Stomach (tissue), 9 donors: ENCODE measurements around the gene RAB9A. TPM values are rescaled to one million over a fixed set of nuclear protein-coding genes. Genes with fewer than 3 reads are reported as not detected.

Experiments
- DNase-seq, 2 donors: peaks; one replicate each; pipeline versions ENCODE4 v3.0.0 to v3.0.0-alpha.2; 2013 to 2019
- H3K27ac ChIP-seq, 5 donors: fragments of 200-600 bp in 4 of 5; sonication (generic) in 4 of 5; one replicate each; pipeline ENCODE4 v1.5.1; 2013 to 2019; ENCODE audit warnings: mild to moderate bottlenecking in 1 of 5, moderate library complexity in 1 of 5
- H3K27me3 ChIP-seq, 3 donors: fragments of 200-600 bp; sonication (generic); one replicate each; pipeline ENCODE4 v1.5.1; 2017 to 2019; ENCODE audit warnings: mixed run types in 1 of 3
- H3K36me3 ChIP-seq, 4 donors: fragments of 200-600 bp; sonication (generic); 1 replicate in 3 of 4; 2 replicates in 1 of 4; pipeline ENCODE4 v1.5.1; 2016 to 2019
- H3K4me1 ChIP-seq, 4 donors: fragments of 200-600 bp; sonication (generic); one replicate each; pipeline ENCODE4 v1.5.1; 2016 to 2019
- H3K4me3 ChIP-seq, 4 donors: fragments of 200-600 bp; sonication (generic) in 3 of 4; one replicate each; pipeline ENCODE4 v1.5.1; 2016 to 2019; ENCODE audit warnings: mild to moderate bottlenecking in 1 of 4
- H3K9me3 ChIP-seq, 4 donors: fragments of 200-600 bp; sonication (generic); one replicate each; pipeline ENCODE4 v1.5.1; 2016 to 2019
- EP300 ChIP-seq: sonication (generic); formaldehyde crosslinking; IDR thresholded peaks from one replicate; pipeline ENCODE4 v1.6.1; 2017; ENCODE audit warnings: antibody characterized with exemption
- POLR2A ChIP-seq, 4 donors: fragments of 450-650 bp; IDR thresholded peaks; one replicate each; pipeline ENCODE4 v1.6.1; 2016; ENCODE audit warnings: antibody characterized with exemption in 4 of 4, control low read depth in 2 of 4, mild to moderate bottlenecking in 1 of 4, moderate library complexity in 1 of 4
- POLR2AphosphoS5 ChIP-seq, 3 donors: sonication (generic); formaldehyde crosslinking; IDR thresholded peaks; one replicate each; pipeline ENCODE4 v1.6.1; 2016; ENCODE audit warnings: antibody characterized with exemption in 3 of 3
- WGBS, 5 donors: extraction: QIAGEN DNeasy Blood & Tissue Kit in 3 of 5; methylation state at CpG; one replicate each; pipeline versions ENCODE4 v1.1.5 to v1.1.7; 2013 to 2018; 5-methylcytosine and 5-hydroxymethylcytosine counted together
- intact Hi-C: fragments of 100-400 bp; cut with DNase I; formaldehyde crosslinking; loops from one replicate; pipeline ENCODE4 v1.15.1; 2023; ENCODE audit warnings: low total_unique reads
- polyA plus RNA-seq, 3 donors: library from polyadenylated mRNA; stranded (reverse); fragments of 200-250 nt; gene quantifications; one replicate each; pipeline ENCODE4 v1.2.3, GENCODE V29; 2013
- total RNA-seq, 5 donors: library from RNA; depleted of rRNA; stranded (reverse); fragments of >200 nt; gene quantifications; one replicate each; pipeline versions ENCODE4 v1.1.0 to v1.2.3, GENCODE V29; 2014 to 2016
- TF ChIP-seq, protein P1 (sequence below), 7 experiments: fragments of 450-650 bp in 4 of 7; fragments of 200-600 bp in 3 of 7; sonication (generic) in 3 of 7; IDR thresholded peaks; one replicate each; pipeline ENCODE4 v1.5.1; 2016 to 2019; ENCODE audit warnings: antibody characterized with exemption in 7 of 7, control low read depth in 2 of 7, mild to moderate bottlenecking in 1 of 7
- donor health status: healthy with polysubstance abuse.
- donor health status: Bipolar disorder and iron deficiency.
- donor health status: healthy.

Gene RAB9A
- total and polyA plus RNA-seq, 8 donors = 2.6 to 55.1 (median 12.9) TPM

DNA sequence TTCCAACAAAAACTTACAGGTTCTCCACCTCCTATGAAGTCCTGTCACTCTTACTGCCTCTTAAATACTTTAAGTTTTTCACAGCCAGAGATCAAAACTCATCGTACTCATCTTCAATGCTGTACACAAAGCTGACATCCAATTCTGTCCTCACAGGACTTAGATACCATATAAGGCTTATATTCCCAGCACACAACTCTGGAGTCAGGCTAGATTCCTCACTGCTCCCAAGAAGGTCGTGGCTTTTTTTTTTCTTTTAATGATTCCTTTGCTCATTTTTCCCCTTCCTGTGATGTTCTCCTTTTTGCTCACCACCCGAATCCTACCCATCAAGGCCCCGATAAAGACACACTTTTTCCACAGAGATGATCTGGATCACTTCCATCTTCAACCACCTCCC is 44.6 kb downstream of the RAB9A start:
- peak overlapping the region in 4 of 5 donors; percentile 90 to 95 (median 92) for H3K27ac ChIP-seq
- H3K36me3 ChIP-seq = peaks cover 0 to 7% (median 0%) of the 10 kb centered on the region in 4 donors
- peak overlapping the region; percentile 57 to 81 (median 70) for H3K4me3 ChIP-seq
- peaks cover 5 to 61% (median 28%) of the 10 kb centered on the region in 4 donors for H3K4me1 ChIP-seq
- intact Hi-C loops = no loop called here
- H3K27me3 ChIP-seq = peaks cover 0 to 10% (median 0%) of the 10 kb centered on the region in 3 donors
- DNase-seq = peak in 1 of 2 donors; percentile 16
- TF ChIP-seq EP300 (no peak), POLR2A (IDR thresholded peaks at IDR 0.05) (no peak), POLR2AphosphoS5 (IDR thresholded peaks at IDR 0.05) (no peak)
- TF ChIP-seq, protein P1, sequence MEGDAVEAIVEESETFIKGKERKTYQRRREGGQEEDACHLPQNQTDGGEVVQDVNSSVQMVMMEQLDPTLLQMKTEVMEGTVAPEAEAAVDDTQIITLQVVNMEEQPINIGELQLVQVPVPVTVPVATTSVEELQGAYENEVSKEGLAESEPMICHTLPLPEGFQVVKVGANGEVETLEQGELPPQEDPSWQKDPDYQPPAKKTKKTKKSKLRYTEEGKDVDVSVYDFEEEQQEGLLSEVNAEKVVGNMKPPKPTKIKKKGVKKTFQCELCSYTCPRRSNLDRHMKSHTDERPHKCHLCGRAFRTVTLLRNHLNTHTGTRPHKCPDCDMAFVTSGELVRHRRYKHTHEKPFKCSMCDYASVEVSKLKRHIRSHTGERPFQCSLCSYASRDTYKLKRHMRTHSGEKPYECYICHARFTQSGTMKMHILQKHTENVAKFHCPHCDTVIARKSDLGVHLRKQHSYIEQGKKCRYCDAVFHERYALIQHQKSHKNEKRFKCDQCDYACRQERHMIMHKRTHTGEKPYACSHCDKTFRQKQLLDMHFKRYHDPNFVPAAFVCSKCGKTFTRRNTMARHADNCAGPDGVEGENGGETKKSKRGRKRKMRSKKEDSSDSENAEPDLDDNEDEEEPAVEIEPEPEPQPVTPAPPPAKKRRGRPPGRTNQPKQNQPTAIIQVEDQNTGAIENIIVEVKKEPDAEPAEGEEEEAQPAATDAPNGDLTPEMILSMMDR (IDR thresholded peaks at IDR 0.05) = no peak
- WGBS, 5 donors = 15 to 47% (median 32%) methylated on average over 4 of the region's 4 CpGs
- H3K9me3 ChIP-seq = no peaks in the 10 kb centered on the region

DNA sequence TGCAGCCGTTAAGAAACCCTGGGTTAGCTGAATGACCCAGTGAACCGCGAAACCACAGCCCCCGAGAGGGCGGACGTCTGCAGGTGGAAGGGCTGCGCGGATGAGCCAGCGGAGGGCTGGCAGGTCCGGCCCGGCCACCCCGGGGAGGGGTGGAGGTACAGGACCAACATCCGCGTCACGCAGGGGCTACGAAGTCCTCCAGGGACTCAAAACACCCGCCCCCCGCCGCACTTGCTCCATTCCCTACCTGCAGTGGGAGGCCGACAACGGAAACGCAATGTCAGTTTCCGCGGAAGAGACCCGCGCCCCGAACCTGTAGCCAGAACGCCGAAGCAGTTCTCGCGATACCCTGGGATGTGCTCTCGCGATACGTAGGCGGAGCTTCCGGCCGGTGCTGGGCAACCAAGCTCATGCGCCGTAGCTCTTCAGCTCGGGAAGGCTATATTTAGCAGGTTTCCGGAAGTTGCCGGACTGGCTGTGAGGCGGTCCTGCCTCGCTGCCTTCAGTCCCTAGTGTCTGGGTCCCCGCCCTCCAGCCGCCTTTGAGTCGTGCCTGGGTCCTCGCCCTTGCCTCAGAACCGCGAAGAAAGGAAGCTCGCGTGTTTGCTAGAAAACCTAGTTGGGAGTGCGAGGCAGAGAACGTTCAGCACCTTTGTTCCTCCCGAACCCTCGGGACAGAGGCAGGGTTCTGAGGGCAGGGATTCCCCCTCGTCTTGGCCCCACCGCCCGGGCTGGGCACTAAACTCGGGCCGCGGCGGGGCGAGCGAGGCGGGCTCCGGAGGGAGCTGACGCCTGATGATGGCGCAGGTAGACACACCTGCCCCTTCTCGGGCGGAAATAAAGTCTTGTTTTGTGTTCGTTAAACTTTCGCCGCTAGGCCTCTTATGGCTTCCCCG is 45.6 kb downstream of the RAB9A start, which contains the start of the genes OFD1 and TRAPPC2:
Gene OFD1, plus strand, starts transcription at position 471 of the 895 bp plus-strand sequence. Its CDS starts 324 bp downstream, at position 795.
Gene TRAPPC2, minus strand, starts transcription at position 343 of the 895 bp plus-strand sequence. CDS start 14,657 bp downstream, outside the sequence.
- peak; percentile 95 to 98 for DNase-seq
- TF ChIP-seq EP300 = no peak
- TF ChIP-seq, protein P1 (IDR thresholded peaks at IDR 0.05) = no peak
- TF ChIP-seq POLR2A (IDR thresholded peaks at IDR 0.05) = peak in 2 of 4 donors; percentile 82 to 97
- TF ChIP-seq POLR2AphosphoS5 (IDR thresholded peaks at IDR 0.05) = peak; percentile 94 to 98 (median 98)
- Histone ChIP-seq H3K9me3 (no peaks in the 10 kb centered on the region), H3K27ac (peak within 1 kb of the TSS; percentile 85 to 95 (median 91)), H3K4me1 (peaks cover 5 to 61% (median 28%) of the 10 kb centered on the region in 4 donors), H3K36me3 (peaks cover 0 to 10% (median under 1%) of the 10 kb centered on the region in 4 donors), H3K4me3 (peak within 1 kb of the TSS; percentile 57 to 81 (median 70)), H3K27me3 (peaks cover 0 to 10% (median 0%) of the 10 kb centered on the region in 3 donors)
- intact Hi-C loops = no loop called here
- WGBS, 5 donors = 0 to 2% (median 1%) methylated on average over 9 to 75 of the region's 75 CpGs

DNA sequence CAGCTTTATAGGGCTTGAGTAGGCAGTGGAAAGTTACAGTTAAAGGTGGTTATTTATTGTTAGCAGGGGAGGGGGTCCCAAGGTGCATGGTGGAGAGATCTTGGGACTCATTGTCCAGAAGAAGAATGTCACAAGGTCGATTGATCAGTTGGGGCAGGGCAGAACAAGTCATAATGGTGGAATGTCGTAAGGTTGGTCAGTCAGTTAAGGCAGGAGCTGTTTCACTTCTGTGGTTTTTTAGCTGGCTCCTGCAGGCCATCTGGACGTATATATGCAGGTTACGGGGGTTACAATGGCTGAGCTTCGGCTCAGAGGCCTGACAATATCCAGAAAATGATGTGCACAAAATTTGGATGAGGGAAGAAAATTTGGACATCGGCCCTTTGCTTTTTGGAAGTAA is 52.8 kb downstream of the RAB9A start:
- H3K27ac ChIP-seq = peak overlapping the region in 2 of 5 donors; percentile 5 to 83
- peaks cover 0 to 50% (median 29%) of the 10 kb centered on the region in 4 donors for H3K36me3 ChIP-seq
- no peaks in the 10 kb centered on the region for H3K27me3 ChIP-seq
- intact Hi-C loops = no loop called here
- no peaks in the 10 kb centered on the region for H3K9me3 ChIP-seq
- H3K4me3 ChIP-seq = no peak overlapping the region
- no peak for DNase-seq
- 69 to 81% (median 77%) methylated on average over 6 of the region's 6 CpGs for WGBS, 5 donors
- TF ChIP-seq, protein P1 (IDR thresholded peaks at IDR 0.05) = no peak
- TF ChIP-seq POLR2AphosphoS5 (IDR thresholded peaks at IDR 0.05) (no peak), POLR2A (IDR thresholded peaks at IDR 0.05) (no peak), EP300 (no peak)
- peaks cover 0 to 19% (median 6%) of the 10 kb centered on the region in 4 donors for H3K4me1 ChIP-seq

DNA sequence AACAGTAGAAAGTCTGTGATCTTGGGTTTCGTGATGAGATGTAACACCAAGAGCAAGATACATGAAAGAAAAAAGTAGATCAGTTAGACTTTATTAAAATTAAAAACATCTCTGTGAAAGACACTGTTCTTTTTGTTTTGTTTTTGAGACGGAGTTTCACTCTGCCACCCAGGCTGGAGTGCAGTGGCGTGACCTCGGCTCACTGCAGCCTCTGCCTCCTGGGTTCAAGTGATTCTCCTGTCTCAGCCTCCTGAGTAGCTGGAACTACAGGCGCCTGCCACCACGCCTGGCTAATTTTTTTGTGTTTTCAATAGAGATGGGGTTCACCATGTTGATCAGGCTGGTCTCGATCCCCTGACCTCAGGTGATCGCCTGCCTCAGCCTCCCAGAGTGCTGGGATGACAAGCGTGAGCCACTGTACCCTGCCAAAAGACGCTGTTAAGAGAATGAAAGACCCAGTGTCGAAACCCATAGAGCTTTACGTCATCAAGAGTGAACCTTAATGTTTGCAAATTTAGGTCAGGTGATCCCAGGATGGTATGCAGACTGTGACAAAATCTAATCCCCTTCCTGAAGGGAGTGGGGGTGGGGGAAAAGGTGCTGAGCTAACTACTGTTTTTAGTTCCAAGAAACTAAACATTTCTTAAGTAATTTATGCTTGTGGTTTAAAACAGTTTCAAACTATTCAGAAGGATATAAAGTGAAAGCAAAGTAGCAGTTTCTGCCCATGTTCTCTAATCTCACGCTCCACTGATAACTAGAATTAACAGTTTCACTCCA is 53.7 kb downstream of the RAB9A start:
- H3K27ac ChIP-seq = peak overlapping the region; percentile 61 to 85 (median 75)
- H3K9me3 ChIP-seq = no peaks in the 10 kb centered on the region
- H3K4me3 ChIP-seq = peak overlapping the region in 2 of 4 donors; percentile 11 to 12
- H3K4me1 ChIP-seq = peaks cover 0 to 10% (median 3%) of the 10 kb centered on the region in 4 donors
- TF ChIP-seq POLR2AphosphoS5 (IDR thresholded peaks at IDR 0.05) = peak; percentile 12 to 48 (median 12)
- no peak for TF ChIP-seq EP300
- intact Hi-C loops = no loop called here
- peaks cover 0 to 55% (median 37%) of the 10 kb centered on the region in 4 donors for H3K36me3 ChIP-seq
- H3K27me3 ChIP-seq = no peaks in the 10 kb centered on the region
- peak in 1 of 2 donors; percentile 60 for DNase-seq
- 28 to 57% (median 45%) methylated on average over 11 to 13 of the region's 13 CpGs for WGBS, 5 donors
